AG04450 (cell line): ENCODE measurements around the gene CMSS1. TPM values are rescaled to one million over a fixed set of nuclear protein-coding genes. Genes with fewer than 3 reads are reported as not detected.

Experiments used
- CTCF ChIA-PET: fragments of 300-600, 350-600 bp; formaldehyde crosslinking; extraction: SDS; loops from one replicate; lab custom pipeline; 2022; ENCODE audit warnings: antibody characterized with exemption, inconsistent platforms; lab: Charles Lee
- POLR2A ChIA-PET: fragments of 350-600 bp; formaldehyde crosslinking; extraction: SDS; loops from one replicate; lab custom pipeline; 2021; ENCODE audit warnings: antibody characterized with exemption, inconsistent platforms; lab: Yijun Ruan, JAX
- DNase-seq: peaks from one replicate; pipeline ENCODE4 v3.0.0-alpha.2; 2011; ENCODE audit warnings: low read depth, low spot score
- H3K27ac ChIP-seq: one replicate; pipeline ENCODE4 v1.5.1; 2012; ENCODE audit warnings: low read depth, low read length, control low read depth
- H3K27me3 ChIP-seq: one replicate; pipeline ENCODE4 v1.6.0; 2012; ENCODE audit warnings: low read length; ENCODE audit not compliant: control insufficient read depth, insufficient read depth
- H3K4me3 ChIP-seq: 2 replicates; pipeline ENCODE4 v1.5.1; 2011; ENCODE audit warnings: mild to moderate bottlenecking, low read depth, low read length, control low read depth
- H3K9me3 ChIP-seq: 2 replicates; pipeline ENCODE4 v1.5.1; 2012; ENCODE audit warnings: low read length; ENCODE audit not compliant: control insufficient read depth, insufficient read depth
- polyA plus RNA-seq: library from polyadenylated mRNA; depleted of rRNA; stranded (reverse); fragments of >200 nt; gene quantifications from 2 replicates; pipeline ENCODE4 v1.2.3, GENCODE V29; 2011
- TF ChIP-seq, protein P1 (sequence below): IDR thresholded peaks from 2 replicates; pipeline ENCODE4 v1.5.1; 2011; ENCODE audit warnings: low read depth, low read length, control low read depth, inconsistent platforms

The CMSS1 gene
- polyA plus RNA-seq, 1 experiment, result 15.7 TPM

DNA sequence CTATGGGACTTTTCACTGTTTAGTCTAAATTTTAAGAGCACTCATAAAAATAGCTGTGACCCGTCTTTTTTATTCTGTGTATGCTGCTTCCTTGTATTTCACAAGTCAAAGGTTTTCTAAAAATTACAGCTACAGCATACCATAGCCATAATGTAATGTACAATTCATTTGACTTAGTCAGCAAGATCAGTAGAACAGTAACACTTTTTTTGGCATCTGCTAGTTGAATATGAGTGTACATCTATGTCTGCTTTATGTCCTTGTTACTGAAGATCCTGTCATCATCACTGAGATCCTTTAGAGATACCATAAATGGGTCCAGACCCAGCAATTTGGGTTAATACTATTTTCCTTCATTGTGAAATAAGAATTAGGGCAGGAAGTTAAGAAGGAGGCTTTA is 42.2 kb downstream of the CMSS1 start:
- TF ChIP-seq, protein P1, sequence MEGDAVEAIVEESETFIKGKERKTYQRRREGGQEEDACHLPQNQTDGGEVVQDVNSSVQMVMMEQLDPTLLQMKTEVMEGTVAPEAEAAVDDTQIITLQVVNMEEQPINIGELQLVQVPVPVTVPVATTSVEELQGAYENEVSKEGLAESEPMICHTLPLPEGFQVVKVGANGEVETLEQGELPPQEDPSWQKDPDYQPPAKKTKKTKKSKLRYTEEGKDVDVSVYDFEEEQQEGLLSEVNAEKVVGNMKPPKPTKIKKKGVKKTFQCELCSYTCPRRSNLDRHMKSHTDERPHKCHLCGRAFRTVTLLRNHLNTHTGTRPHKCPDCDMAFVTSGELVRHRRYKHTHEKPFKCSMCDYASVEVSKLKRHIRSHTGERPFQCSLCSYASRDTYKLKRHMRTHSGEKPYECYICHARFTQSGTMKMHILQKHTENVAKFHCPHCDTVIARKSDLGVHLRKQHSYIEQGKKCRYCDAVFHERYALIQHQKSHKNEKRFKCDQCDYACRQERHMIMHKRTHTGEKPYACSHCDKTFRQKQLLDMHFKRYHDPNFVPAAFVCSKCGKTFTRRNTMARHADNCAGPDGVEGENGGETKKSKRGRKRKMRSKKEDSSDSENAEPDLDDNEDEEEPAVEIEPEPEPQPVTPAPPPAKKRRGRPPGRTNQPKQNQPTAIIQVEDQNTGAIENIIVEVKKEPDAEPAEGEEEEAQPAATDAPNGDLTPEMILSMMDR, result no peak
- ChIA-PET CTCF (interaction anchor here (1.1 to 3.5 kb wide), 5 partner anchors 10 to 394 kb away, joined by 3 to 22 read pairs (median 3); no protein-coding TSS in a partner anchor), POLR2A (interaction anchor here (0.5 to 0.9 kb wide), 3 partner anchors 11 to 704 kb away, joined by 3 to 4 read pairs (median 3); partner anchors contain the start of gene TBC1D23)

GRCh38 chr3:99861216-99861615 is 43.6 kb downstream of the CMSS1 start:
- H3K9me3 ChIP-seq, result no peaks in the 10 kb centered on the region
- TF ChIP-seq, protein P1, result no peak
- CTCF ChIA-PET, result interaction anchor here (1.0 to 3.5 kb wide), 3 partner anchors 17 to 393 kb away, joined by 4 to 22 read pairs (median 11); no protein-coding TSS in a partner anchor
- DNase-seq, result no peak
- no peaks in the 10 kb centered on the region for H3K27me3 ChIP-seq
- no peak overlapping the region for H3K4me3 ChIP-seq
- peak overlapping the region; percentile 25 for H3K27ac ChIP-seq
- POLR2A ChIA-PET, result no interaction called here

More for the DNA sequence above, 42.2 kb downstream of the CMSS1 start:
- H3K27ac ChIP-seq, result no peak overlapping the region
- DNase-seq, result peak; percentile 72
- H3K27me3 ChIP-seq, result no peaks in the 10 kb centered on the region
- no peak overlapping the region for H3K4me3 ChIP-seq
- no peaks in the 10 kb centered on the region for H3K9me3 ChIP-seq

GRCh38 chr3:99862208-99862607 is 44.5 kb downstream of the CMSS1 start:
- TF ChIP-seq, protein P1, result no peak
- ChIA-PET CTCF (interaction anchor here (0.7 kb wide), 3 partner anchors 19 to 392 kb away, joined by 3 to 5 read pairs (median 4); no protein-coding TSS in a partner anchor), POLR2A (interaction anchor here (0.7 to 1.1 kb wide), 2 partner anchors 9 to 39 kb away, joined by 3 to 4 read pairs; no protein-coding TSS in a partner anchor)
- H3K27me3 ChIP-seq, result no peaks in the 10 kb centered on the region
- no peak overlapping the region for H3K4me3 ChIP-seq
- no peak overlapping the region for H3K27ac ChIP-seq
- no peaks in the 10 kb centered on the region for H3K9me3 ChIP-seq
- DNase-seq, result no peak

DNA sequence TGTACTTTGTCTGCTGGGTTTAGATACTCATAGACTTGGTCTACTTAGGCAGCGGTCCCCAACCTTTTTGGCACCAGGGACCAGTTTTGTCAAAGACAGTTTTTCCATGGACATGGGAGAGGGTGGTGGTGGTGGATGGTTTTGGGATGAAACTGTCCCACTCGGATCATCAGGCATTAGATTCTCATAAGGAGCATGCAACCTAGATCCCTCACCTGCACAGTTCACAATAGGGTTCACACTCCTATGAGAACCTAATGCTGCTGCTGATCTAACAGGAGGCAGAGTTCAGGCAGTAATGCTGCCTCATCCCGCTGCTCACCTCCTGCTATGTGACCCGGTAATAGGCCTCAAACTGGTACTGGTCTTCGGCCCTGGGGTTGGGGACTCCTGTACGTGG is 45.3 kb downstream of the CMSS1 start:
- no peak for DNase-seq
- TF ChIP-seq, protein P1, result no peak
- Histone ChIP-seq H3K9me3 (no peaks in the 10 kb centered on the region), H3K27ac (peak overlapping the region; percentile 32), H3K27me3 (no peaks in the 10 kb centered on the region), H3K4me3 (no peak overlapping the region)
- CTCF ChIA-PET, result no interaction called here
- POLR2A ChIA-PET, result no interaction called here

GRCh38 chr3:99863588-99863987 is 45.9 kb downstream of the CMSS1 start:
- Histone ChIP-seq H3K27ac (no peak overlapping the region), H3K27me3 (no peaks in the 10 kb centered on the region), H3K9me3 (no peaks in the 10 kb centered on the region), H3K4me3 (no peak overlapping the region)
- ChIA-PET POLR2A (no interaction called here), CTCF (interaction anchor here (0.8 kb wide), 1 partner anchor 32 kb away, joined by 3 read pairs; no protein-coding TSS in a partner anchor)
- TF ChIP-seq, protein P1, result no peak
- DNase-seq, result no peak
